ENCODE measurements around the gene INPP5A. TPM values are rescaled to one million over a fixed set of nuclear protein-coding genes. Genes with fewer than 3 reads are reported as not detected.

Gene INPP5A
- total RNA-seq, 1 donor, result 36.8 TPM

GRCh38 chr10:132590752-132591121, 53.1 kb downstream of the INPP5A start:
- H3K4me3 ChIP-seq (ENCODE audit: low read depth, low read length), result no peak overlapping the region
- TF ChIP-seq CTCF (IDR thresholded peaks at IDR 0.05; ENCODE audit: insufficient read depth, low read length), result no peak
- no peak for DNase-seq (ENCODE audit: low read depth)

- TF ChIP-seq CTCF (IDR thresholded peaks at IDR 0.05; ENCODE audit: insufficient read depth, low read length), result no peak
- DNase-seq (ENCODE audit: low read depth), result peak; percentile 92
- H3K4me3 ChIP-seq (ENCODE audit: low read depth, low read length), result no peak overlapping the region
Observed at GRCh38 chr10:132591166-132591971, 53.8 kb downstream of the INPP5A start.

- TF ChIP-seq CTCF (IDR thresholded peaks at IDR 0.05; ENCODE audit: insufficient read depth, low read length), result no peak
- DNase-seq (ENCODE audit: low read depth), result no peak
- no peak overlapping the region for H3K4me3 ChIP-seq (ENCODE audit: low read depth, low read length)
Observed at GRCh38 chr10:132592790-132593383, 55.3 kb downstream of the INPP5A start.

GRCh38 chr10:132593389-132593788, 55.8 kb downstream of the INPP5A start:
- no peak for DNase-seq (ENCODE audit: low read depth)
- no peak overlapping the region for H3K4me3 ChIP-seq (ENCODE audit: low read depth, low read length)
- no peak for TF ChIP-seq CTCF (IDR thresholded peaks at IDR 0.05; ENCODE audit: insufficient read depth, low read length)

- H3K4me3 ChIP-seq (ENCODE audit: low read depth, low read length), result no peak overlapping the region
- TF ChIP-seq CTCF (IDR thresholded peaks at IDR 0.05; ENCODE audit: insufficient read depth, low read length), result no peak
- no peak for DNase-seq (ENCODE audit: low read depth)
Observed at GRCh38 chr10:132593900-132594876, 56.6 kb downstream of the INPP5A start.

GRCh38 chr10:132595021-132595420, 57.4 kb downstream of the INPP5A start:
- DNase-seq (ENCODE audit: low read depth), result no peak
- TF ChIP-seq CTCF (IDR thresholded peaks at IDR 0.05; ENCODE audit: insufficient read depth, low read length), result no peak
- H3K4me3 ChIP-seq (ENCODE audit: low read depth, low read length), result no peak overlapping the region

Data from fibroblast of the aortic adventitia (primary cell).